OCI-LY1 (cell line): ENCODE results near the gene DNAJB7.

Experiments
- H2AFZ ChIP-seq: fragments of 200-600 bp; sonication (generic), shearing (Covaris generic); 2 replicates; pipeline ENCODE4 v1.6.0; 2014; ENCODE audit warnings: antibody characterized with exemption, mild to moderate bottlenecking, low read length
- H3F3A ChIP-seq: fragments of 200-600 bp; sonication (generic), shearing (Covaris generic); 2 replicates; pipeline ENCODE4 v1.6.0; 2014; ENCODE audit warnings: mild to moderate bottlenecking, antibody characterized with exemption, low read length, moderate library complexity; ENCODE audit not compliant: insufficient read depth
- H3K27ac ChIP-seq: fragments of 200-600 bp; sonication (generic); 2 replicates; pipeline ENCODE4 v1.5.1; 2014; ENCODE audit warnings: low read length, mixed run types, mild to moderate bottlenecking, low read depth; ENCODE audit not compliant: poor library complexity, severe bottlenecking
- H3K27me3 ChIP-seq: fragments of 200-600 bp; sonication (generic); 2 replicates; pipeline ENCODE4 v1.6.0; 2014; ENCODE audit warnings: antibody characterized with exemption, mild to moderate bottlenecking, low read length, moderate library complexity; ENCODE audit not compliant: insufficient read depth
- H3K36me3 ChIP-seq: fragments of 200-600 bp; sonication (generic); 2 replicates; pipeline ENCODE4 v1.6.1; 2014; ENCODE audit warnings: mild to moderate bottlenecking, antibody characterized with exemption, low read length, moderate library complexity, mixed read lengths; ENCODE audit not compliant: insufficient read depth
- H3K4me1 ChIP-seq: fragments of 200-600 bp; sonication (generic); 2 replicates; pipeline ENCODE4 v1.5.1; 2014; ENCODE audit warnings: mild to moderate bottlenecking, low read length, moderate library complexity; ENCODE audit not compliant: insufficient read depth, severe bottlenecking
- H3K4me2 ChIP-seq: fragments of 200-600 bp; sonication (generic), shearing (Covaris generic); 2 replicates; pipeline ENCODE4 v1.6.1; 2014; ENCODE audit warnings: low read length
- H3K4me3 ChIP-seq: fragments of 200-600 bp; sonication (generic); 2 replicates; pipeline ENCODE4 v1.5.1; 2014; ENCODE audit warnings: low read length, low read depth, mild to moderate bottlenecking, mixed read lengths; ENCODE audit not compliant: poor library complexity, severe bottlenecking
- H3K79me2 ChIP-seq: fragments of 200-600 bp; shearing (Covaris generic); 2 replicates; pipeline ENCODE4 v1.6.1; 2016; ENCODE audit warnings: mixed run types, low read length, mixed read lengths; ENCODE audit not compliant: insufficient read depth
- H3K9ac ChIP-seq: fragments of 200-600 bp; sonication (generic), shearing (Covaris generic); 2 replicates; pipeline ENCODE4 v1.6.1; 2014; ENCODE audit warnings: mild to moderate bottlenecking, low read length, mixed read lengths
- H3K9me2 ChIP-seq: fragments of 200-600 bp; sonication (generic), shearing (Covaris generic); 2 replicates; pipeline ENCODE4 v1.6.1; 2014; ENCODE audit warnings: low read depth, mild to moderate bottlenecking, low read length, mixed read lengths
- H3K9me3 ChIP-seq: fragments of 200-600 bp; shearing (Covaris generic); 2 replicates; pipeline ENCODE4 v1.6.1; 2014; ENCODE audit warnings: low read length, mixed read lengths
- H4K20me1 ChIP-seq: fragments of 200-600 bp; sonication (generic), shearing (Covaris generic); 2 replicates; pipeline ENCODE4 v1.6.0; 2016; ENCODE audit warnings: mild to moderate bottlenecking, low read length; ENCODE audit not compliant: insufficient read depth
- CTCF ChIP-seq: fragments of 200-600 bp; sonication (generic), shearing (Covaris generic); IDR thresholded peaks from 2 replicates; pipeline ENCODE4 v1.5.1; 2017; ENCODE audit warnings: mild to moderate bottlenecking, antibody characterized with exemption, low read length, moderate library complexity, mixed read lengths
- EZH2 ChIP-seq: fragments of 200-600 bp; sonication (generic), shearing (Covaris generic); IDR thresholded peaks from 2 replicates; pipeline ENCODE4 v1.8.0; 2017; ENCODE audit warnings: borderline replicate concordance, mixed run types, mild to moderate bottlenecking, antibody characterized with exemption, low read length, moderate library complexity, mixed read lengths

The DNAJB7 gene

GRCh38 chr22:40838486-40838885 lies 23.4 kb downstream of the DNAJB7 start:
- Histone ChIP-seq H3K36me3 (peaks cover 89% of the 10 kb centered on the region), H3K4me1 (no peaks in the 10 kb centered on the region), H3K27ac (no peak overlapping the region), H4K20me1 (no peaks in the 10 kb centered on the region; the same call in 1 of the 2 replicates), H3K79me2 (peaks cover 6% of the 10 kb centered on the region), H2AFZ (no peak overlapping the region), H3K9me2 (no peaks in the 10 kb centered on the region), H3K9ac (no peak overlapping the region), H3K4me2 (no peak overlapping the region), H3K4me3 (no peak overlapping the region), H3F3A (peaks cover 8% of the 10 kb centered on the region; the same call in 1 of the 2 replicates), H3K27me3 (no peaks in the 10 kb centered on the region), H3K9me3 (no peaks in the 10 kb centered on the region)
- TF ChIP-seq CTCF (no peak), EZH2 (no peak)

GRCh38 chr22:40834619-40835018 lies 27.3 kb downstream of the DNAJB7 start:
- Histone ChIP-seq H3K9me3 (no peaks in the 10 kb centered on the region), H3K9ac (no peak overlapping the region), H3K9me2 (no peaks in the 10 kb centered on the region), H3K27ac (no peak overlapping the region), H3K27me3 (no peaks in the 10 kb centered on the region), H3K4me1 (no peaks in the 10 kb centered on the region), H3K4me2 (no peak overlapping the region), H3K36me3 (peaks cover 89% of the 10 kb centered on the region), H2AFZ (no peak overlapping the region), H4K20me1 (no peaks in the 10 kb centered on the region; the same call in 1 of the 2 replicates), H3K4me3 (no peak overlapping the region), H3K79me2 (no peaks in the 10 kb centered on the region; the same call in 1 of the 2 replicates), H3F3A (peaks cover 8% of the 10 kb centered on the region; the same call in 1 of the 2 replicates)
- TF ChIP-seq CTCF (no peak), EZH2 (no peak)

- H3K27me3 ChIP-seq: no peaks in the 10 kb centered on the region
- no peaks in the 10 kb centered on the region for H3K79me2 ChIP-seq
- no peaks in the 10 kb centered on the region for H4K20me1 ChIP-seq
- H3F3A ChIP-seq: no peaks in the 10 kb centered on the region
- H3K4me1 ChIP-seq: no peaks in the 10 kb centered on the region
- H2AFZ ChIP-seq: no peak overlapping the region
- no peaks in the 10 kb centered on the region for H3K9me2 ChIP-seq
- H3K4me2 ChIP-seq: no peak overlapping the region
- H3K9me3 ChIP-seq: no peaks in the 10 kb centered on the region
- TF ChIP-seq EZH2 (no peak), CTCF (no peak)
- H3K36me3 ChIP-seq: peaks cover 79% of the 10 kb centered on the region
- no peak overlapping the region for H3K9ac ChIP-seq
- no peak overlapping the region for H3K4me3 ChIP-seq
- H3K27ac ChIP-seq: no peak overlapping the region
These were observed 32.8 kb downstream of the DNAJB7 start for GRCh38 chr22:40829131-40829530.
